Upper lobe of right lung (tissue), 1 donor: ENCODE results near the gene FAM120B. TPM values are rescaled to one million over a fixed set of nuclear protein-coding genes. Genes with fewer than 3 reads are reported as not detected.
A peak's percentile ranks its signal among the peaks of the same experiment; 100 is the strongest.

ENCODE experiments used
- ATAC-seq: fragments of 200-7000 bp; cut with Tn5 transposase; one replicate; pipeline ENCODE4 v1.9.1; 2020; ENCODE audit warnings: mild to moderate bottlenecking, moderate library complexity
- DNase-seq: peaks from one replicate; pipeline ENCODE4 v3.0.0-alpha.2; 2020
- H3K27ac ChIP-seq: fragments of 200-600 bp; one replicate; pipeline ENCODE4 v1.8.0; 2022
- H3K27me3 ChIP-seq: fragments of 200-600 bp; one replicate; pipeline ENCODE4 v1.8.0; 2022; ENCODE audit warnings: mild to moderate bottlenecking
- H3K36me3 ChIP-seq: fragments of 200-600 bp; one replicate; pipeline ENCODE4 v1.8.0; 2022
- H3K4me1 ChIP-seq: fragments of 200-600 bp; one replicate; pipeline ENCODE4 v1.8.0; 2022
- H3K4me3 ChIP-seq: fragments of 200-600 bp; one replicate; pipeline ENCODE4 v1.8.0; 2022; ENCODE audit warnings: mild to moderate bottlenecking
- H3K9me3 ChIP-seq: fragments of 200-600 bp; one replicate; pipeline ENCODE4 v1.8.0; 2022
- CTCF ChIP-seq: fragments of 200-600 bp; IDR thresholded peaks from one replicate; pipeline ENCODE4 v1.8.0; 2022; ENCODE audit warnings: antibody characterized with exemption
- intact Hi-C: fragments of 100-400 bp; cut with DNase I; formaldehyde crosslinking; loops from one replicate; pipeline ENCODE4 v1.11.0; 2022
- total RNA-seq: library from RNA; stranded (reverse); fragmentation: NEBNext Ultra II Directional; extraction: Animal tissue kit (Norgen Biotek cat#: 25700); gene quantifications from one replicate; pipeline ENCODE4 v1.2.1, GENCODE V29; 2021
- donor health status: DM: no; HTN: yes; CAD: no; lungs with severe emphysema.

Gene FAM120B
- total RNA-seq, 1 donor from 2014 or later, result 26.1 TPM

- Histone ChIP-seq H3K36me3 (no peaks in the 10 kb centered on the region), H3K9me3 (no peaks in the 10 kb centered on the region), H3K4me1 (peaks cover 9% of the 10 kb centered on the region), H3K27ac (no peak overlapping the region), H3K27me3 (no peaks in the 10 kb centered on the region), H3K4me3 (no peak overlapping the region)
- ATAC-seq, result no peak
- no peak for DNase-seq
- TF ChIP-seq CTCF, result no peak
- intact Hi-C loops, result no loop called here
Observed at GRCh38 chr6:170270984-170271593, 35.5 kb upstream of the FAM120B start.

GRCh38 chr6:170271771-170272314, 34.7 kb upstream of the FAM120B start:
- ATAC-seq, result peak; percentile 76
- DNase-seq, result peak; percentile 85
- peak overlapping the region; percentile 29 for H3K4me3 ChIP-seq

GRCh38 chr6:170272341-170273065, 34.1 kb upstream of the FAM120B start:
- H3K27me3 ChIP-seq, result no peaks in the 10 kb centered on the region
- ATAC-seq (no peak), DNase-seq (no peak)
- peaks cover 14% of the 10 kb centered on the region for H3K4me1 ChIP-seq
- H3K36me3 ChIP-seq, result no peaks in the 10 kb centered on the region
- intact Hi-C loops, result no loop called here
- no peak for TF ChIP-seq CTCF
- peak overlapping the region; percentile 29 for H3K4me3 ChIP-seq
- H3K27ac ChIP-seq, result no peak overlapping the region
- no peaks in the 10 kb centered on the region for H3K9me3 ChIP-seq

More at GRCh38 chr6:170271771-170272314, 34.7 kb upstream of the FAM120B start:
- H3K36me3 ChIP-seq, result no peaks in the 10 kb centered on the region
- intact Hi-C loops, result no loop called here
- no peak overlapping the region for H3K27ac ChIP-seq
- H3K4me1 ChIP-seq, result peaks cover 9% of the 10 kb centered on the region
- no peak for TF ChIP-seq CTCF
- H3K27me3 ChIP-seq, result no peaks in the 10 kb centered on the region
- H3K9me3 ChIP-seq, result no peaks in the 10 kb centered on the region

- no peak overlapping the region for H3K27ac ChIP-seq
- no peaks in the 10 kb centered on the region for H3K27me3 ChIP-seq
- peaks cover 19% of the 10 kb centered on the region for H3K4me1 ChIP-seq
- ATAC-seq (no peak), DNase-seq (no peak)
- no peaks in the 10 kb centered on the region for H3K9me3 ChIP-seq
- intact Hi-C loops, result no loop called here
- no peak overlapping the region for H3K4me3 ChIP-seq
- no peaks in the 10 kb centered on the region for H3K36me3 ChIP-seq
- no peak for TF ChIP-seq CTCF
Observed at GRCh38 chr6:170273191-170273590, 33.4 kb upstream of the FAM120B start.

- Histone ChIP-seq H3K4me3 (no peak overlapping the region), H3K4me1 (peaks cover 22% of the 10 kb centered on the region), H3K27me3 (no peaks in the 10 kb centered on the region), H3K9me3 (no peaks in the 10 kb centered on the region), H3K27ac (no peak overlapping the region), H3K36me3 (no peaks in the 10 kb centered on the region)
- no peak for DNase-seq
- no peak for ATAC-seq
- intact Hi-C loops, result no loop called here
- TF ChIP-seq CTCF, result no peak
Observed at GRCh38 chr6:170273681-170274080, 32.9 kb upstream of the FAM120B start.
